Measurements from ENCODE around the gene DAAM2.

DAAM2 gene

DNA sequence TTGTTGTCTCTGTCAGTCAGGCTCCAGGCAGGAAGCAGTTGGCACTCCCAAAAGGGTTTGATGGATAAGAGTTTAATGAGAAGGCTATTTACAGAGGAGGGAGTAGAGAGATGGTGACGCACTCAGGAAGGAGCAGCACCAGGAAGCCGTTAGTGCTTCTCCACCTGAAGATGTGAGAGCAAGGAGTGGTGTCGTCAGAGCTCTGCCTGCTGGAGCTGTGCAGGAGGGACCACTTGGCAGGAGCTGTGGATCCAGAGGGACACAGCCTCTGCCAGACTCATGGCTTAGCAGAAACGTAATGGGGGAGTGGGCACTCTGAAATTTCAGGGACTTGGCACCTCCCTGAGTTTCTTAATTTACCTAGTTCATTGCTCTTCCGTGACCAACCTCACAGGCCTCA, 16.8 kb downstream of the DAAM2 start:
- H3K9me3 ChIP-seq (ENCODE audit: insufficient read depth, low read length) = no peaks in the 10 kb centered on the region
- no peaks in the 10 kb centered on the region for H3K27me3 ChIP-seq (ENCODE audit: insufficient read depth, insufficient read length)
- peaks cover 4% of the 10 kb centered on the region for H3K4me1 ChIP-seq (ENCODE audit: insufficient read depth, insufficient read length)
- DNase-seq (ENCODE audit: low read depth, low spot score) = no peak
- no peak overlapping the region for H3K9ac ChIP-seq (ENCODE audit: insufficient read length, low read depth)
- TF ChIP-seq SUZ12 (IDR thresholded peaks at IDR 0.05; ENCODE audit: extremely low read depth, insufficient read depth, insufficient read length) (no peak), ZNF274 (IDR thresholded peaks at IDR 0.05; ENCODE audit: low read depth, low read length) (no peak), YY1 (IDR thresholded peaks at IDR 0.05; ENCODE audit: insufficient read depth, insufficient read length) (no peak)
- no peak overlapping the region for H3K4me3 ChIP-seq (ENCODE audit: insufficient read length, low read depth)
- H3K36me3 ChIP-seq (ENCODE audit: insufficient read depth, insufficient read length, low read length) = no peaks in the 10 kb centered on the region

DNA sequence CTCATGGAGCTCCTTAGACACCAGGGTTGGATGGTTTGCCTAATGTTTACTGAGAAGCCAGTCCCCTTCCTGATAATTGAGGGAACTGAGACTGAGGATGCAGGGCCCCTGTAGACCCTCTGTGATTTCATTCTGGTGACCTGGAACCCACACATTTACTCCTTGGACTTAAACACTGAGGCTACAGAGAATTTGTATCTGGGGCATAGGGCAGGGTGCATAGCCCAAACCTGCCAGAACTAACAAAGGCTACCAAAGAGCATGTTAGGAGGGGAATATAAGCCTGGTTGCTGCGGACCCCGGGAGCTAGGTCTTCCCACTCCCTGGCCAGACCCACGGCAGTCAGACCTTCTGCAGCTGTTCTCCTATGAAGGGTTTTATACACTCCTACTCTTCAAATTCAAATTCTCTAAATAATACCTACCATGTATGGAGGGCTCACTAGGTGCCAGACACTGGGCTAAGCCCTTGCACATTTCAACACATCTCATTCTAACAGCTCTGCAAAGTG, 19.7 kb downstream of the DAAM2 start:
- Histone ChIP-seq H3K27me3 (ENCODE audit: insufficient read depth, insufficient read length) (no peaks in the 10 kb centered on the region), H3K9ac (ENCODE audit: insufficient read length, low read depth) (no peak overlapping the region), H3K36me3 (ENCODE audit: insufficient read depth, insufficient read length, low read length) (peaks cover 3% of the 10 kb centered on the region), H3K9me3 (ENCODE audit: insufficient read depth, low read length) (no peaks in the 10 kb centered on the region), H3K4me3 (ENCODE audit: insufficient read length, low read depth) (no peak overlapping the region), H3K4me1 (ENCODE audit: insufficient read depth, insufficient read length) (peaks cover 2% of the 10 kb centered on the region)
- TF ChIP-seq ZNF274 (IDR thresholded peaks at IDR 0.05; ENCODE audit: low read depth, low read length) = no peak
- TF ChIP-seq YY1 (IDR thresholded peaks at IDR 0.05; ENCODE audit: insufficient read depth, insufficient read length) = no peak
- TF ChIP-seq SUZ12 (IDR thresholded peaks at IDR 0.05; ENCODE audit: extremely low read depth, insufficient read depth, insufficient read length) = no peak
- no peak for DNase-seq (ENCODE audit: low read depth, low spot score)

DNA sequence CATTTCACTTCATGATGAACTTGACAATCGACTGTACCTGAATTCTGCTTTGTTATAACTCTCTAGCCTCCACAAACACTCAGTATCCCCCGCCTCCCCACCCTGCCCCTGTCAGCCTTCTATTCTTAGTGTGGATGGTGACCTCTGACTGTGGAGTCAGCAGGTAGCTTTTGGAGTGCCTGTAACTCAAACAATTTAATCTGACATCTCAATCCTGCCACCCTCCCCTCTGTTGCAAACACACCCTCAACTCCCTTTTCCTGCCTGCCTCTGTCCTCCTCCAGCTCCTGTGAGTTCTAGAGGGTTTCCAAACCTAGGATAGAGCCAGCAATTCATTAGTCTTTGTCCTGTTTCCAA, 20.3 kb downstream of the DAAM2 start:
- Histone ChIP-seq H3K4me3 (ENCODE audit: insufficient read length, low read depth) (no peak overlapping the region), H3K9ac (ENCODE audit: insufficient read length, low read depth) (no peak overlapping the region), H3K4me1 (ENCODE audit: insufficient read depth, insufficient read length) (peaks cover 2% of the 10 kb centered on the region), H3K36me3 (ENCODE audit: insufficient read depth, insufficient read length, low read length) (peaks cover 3% of the 10 kb centered on the region), H3K9me3 (ENCODE audit: insufficient read depth, low read length) (no peaks in the 10 kb centered on the region), H3K27me3 (ENCODE audit: insufficient read depth, insufficient read length) (no peaks in the 10 kb centered on the region)
- no peak for TF ChIP-seq ZNF274 (IDR thresholded peaks at IDR 0.05; ENCODE audit: low read depth, low read length)
- TF ChIP-seq SUZ12 (IDR thresholded peaks at IDR 0.05; ENCODE audit: extremely low read depth, insufficient read depth, insufficient read length) = no peak
- no peak for TF ChIP-seq YY1 (IDR thresholded peaks at IDR 0.05; ENCODE audit: insufficient read depth, insufficient read length)
- no peak for DNase-seq (ENCODE audit: low read depth, low spot score)

DNA sequence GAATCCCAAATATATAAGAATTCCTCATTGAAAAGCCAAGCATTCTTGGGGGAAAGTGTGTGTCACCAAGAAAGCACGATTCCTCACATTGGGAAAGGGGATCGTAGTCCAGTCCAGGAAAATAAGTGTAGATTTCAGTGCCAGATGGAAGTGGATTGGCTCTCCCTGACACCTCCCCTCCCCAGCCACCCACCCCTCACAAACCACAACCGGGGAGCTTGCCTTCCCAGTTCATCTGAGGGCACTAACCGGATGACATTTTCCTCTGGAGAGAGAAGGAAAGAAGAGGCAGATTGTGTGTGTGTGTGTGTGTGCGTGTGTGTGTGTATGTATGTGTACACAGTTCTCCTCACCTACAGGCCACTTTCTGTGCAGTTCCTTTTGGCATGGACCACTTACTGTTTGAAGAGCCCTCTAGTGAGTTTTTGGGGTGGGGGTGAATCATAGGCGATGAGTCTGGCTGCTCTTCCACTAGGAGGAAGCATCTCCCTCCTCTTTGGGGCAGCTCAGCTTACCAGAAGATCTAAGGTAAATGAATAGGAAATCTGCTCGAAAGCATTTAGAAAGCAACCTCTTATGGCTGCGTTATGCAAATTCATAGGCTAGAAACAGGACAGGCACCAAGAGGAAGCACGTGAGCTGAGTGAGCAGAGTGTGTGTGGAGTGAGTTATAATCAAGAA, 20.8 kb downstream of the DAAM2 start:
- no peaks in the 10 kb centered on the region for H3K9me3 ChIP-seq (ENCODE audit: insufficient read depth, low read length)
- DNase-seq (ENCODE audit: low read depth, low spot score) = no peak
- H3K9ac ChIP-seq (ENCODE audit: insufficient read length, low read depth) = no peak overlapping the region
- TF ChIP-seq SUZ12 (IDR thresholded peaks at IDR 0.05; ENCODE audit: extremely low read depth, insufficient read depth, insufficient read length) (no peak), ZNF274 (IDR thresholded peaks at IDR 0.05; ENCODE audit: low read depth, low read length) (no peak), YY1 (IDR thresholded peaks at IDR 0.05; ENCODE audit: insufficient read depth, insufficient read length) (no peak)
- H3K36me3 ChIP-seq (ENCODE audit: insufficient read depth, insufficient read length, low read length) = peaks cover 3% of the 10 kb centered on the region
- peaks cover 2% of the 10 kb centered on the region for H3K4me1 ChIP-seq (ENCODE audit: insufficient read depth, insufficient read length)
- H3K27me3 ChIP-seq (ENCODE audit: insufficient read depth, insufficient read length) = no peaks in the 10 kb centered on the region
- H3K4me3 ChIP-seq (ENCODE audit: insufficient read length, low read depth) = no peak overlapping the region

DNA sequence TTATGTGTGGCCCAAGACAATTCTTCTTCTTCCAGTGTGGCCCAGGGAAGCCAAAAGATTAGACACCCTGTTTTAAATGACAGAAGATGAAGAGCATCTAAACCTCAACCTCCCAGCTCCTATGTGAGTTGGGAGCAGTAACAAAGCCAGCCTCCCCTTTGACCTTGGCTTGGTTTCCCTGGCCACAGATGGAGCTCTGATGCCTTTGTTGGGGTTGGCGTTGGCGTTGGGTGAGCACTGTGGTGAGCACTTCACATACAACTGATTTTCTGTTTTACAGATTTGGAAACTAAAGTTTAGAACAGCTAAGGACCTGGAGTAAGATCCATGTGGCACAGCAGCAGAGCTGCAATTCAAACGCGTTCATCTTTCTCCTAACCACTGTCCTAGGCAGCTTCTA, 22.1 kb downstream of the DAAM2 start:
- H3K4me1 ChIP-seq (ENCODE audit: insufficient read depth, insufficient read length) = peaks cover 2% of the 10 kb centered on the region

DNA sequence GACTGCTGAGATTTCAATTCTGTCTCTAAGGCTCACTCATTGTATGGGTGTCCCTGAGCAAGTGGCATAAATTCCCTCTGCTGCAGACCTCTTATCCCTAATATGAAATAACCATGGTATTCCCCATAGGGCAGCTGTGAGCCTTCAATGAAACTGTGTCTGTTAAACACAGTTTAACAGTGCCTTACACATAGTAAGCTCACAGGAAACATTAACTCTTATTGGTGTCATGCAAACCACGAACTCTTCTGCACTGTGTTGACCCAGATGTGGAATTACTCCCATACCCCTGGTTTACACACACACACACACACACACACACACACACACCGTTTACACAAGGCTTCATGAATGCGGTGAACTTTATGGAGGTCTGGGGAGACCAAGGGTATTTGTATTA, 23.2 kb downstream of the DAAM2 start:
- H3K9ac ChIP-seq (ENCODE audit: insufficient read length, low read depth) = no peak overlapping the region
- no peak overlapping the region for H3K4me3 ChIP-seq (ENCODE audit: insufficient read length, low read depth)
- TF ChIP-seq YY1 (IDR thresholded peaks at IDR 0.05; ENCODE audit: insufficient read depth, insufficient read length) = no peak
- TF ChIP-seq SUZ12 (IDR thresholded peaks at IDR 0.05; ENCODE audit: extremely low read depth, insufficient read depth, insufficient read length) = no peak
- TF ChIP-seq ZNF274 (IDR thresholded peaks at IDR 0.05; ENCODE audit: low read depth, low read length) = no peak
- no peaks in the 10 kb centered on the region for H3K27me3 ChIP-seq (ENCODE audit: insufficient read depth, insufficient read length)
- peaks cover 3% of the 10 kb centered on the region for H3K36me3 ChIP-seq (ENCODE audit: insufficient read depth, insufficient read length, low read length)
- no peaks in the 10 kb centered on the region for H3K9me3 ChIP-seq (ENCODE audit: insufficient read depth, low read length)
- no peak for DNase-seq (ENCODE audit: low read depth, low spot score)
- peaks cover 2% of the 10 kb centered on the region for H3K4me1 ChIP-seq (ENCODE audit: insufficient read depth, insufficient read length)

More for the DNA sequence above, 22.1 kb downstream of the DAAM2 start:
- Histone ChIP-seq H3K9ac (ENCODE audit: insufficient read length, low read depth) (no peak overlapping the region), H3K4me3 (ENCODE audit: insufficient read length, low read depth) (no peak overlapping the region), H3K36me3 (ENCODE audit: insufficient read depth, insufficient read length, low read length) (peaks cover 3% of the 10 kb centered on the region), H3K27me3 (ENCODE audit: insufficient read depth, insufficient read length) (no peaks in the 10 kb centered on the region), H3K9me3 (ENCODE audit: insufficient read depth, low read length) (no peaks in the 10 kb centered on the region)
- TF ChIP-seq SUZ12 (IDR thresholded peaks at IDR 0.05; ENCODE audit: extremely low read depth, insufficient read depth, insufficient read length) (no peak), YY1 (IDR thresholded peaks at IDR 0.05; ENCODE audit: insufficient read depth, insufficient read length) (no peak), ZNF274 (IDR thresholded peaks at IDR 0.05; ENCODE audit: low read depth, low read length) (no peak)
- DNase-seq (ENCODE audit: low read depth, low spot score) = no peak

DNA sequence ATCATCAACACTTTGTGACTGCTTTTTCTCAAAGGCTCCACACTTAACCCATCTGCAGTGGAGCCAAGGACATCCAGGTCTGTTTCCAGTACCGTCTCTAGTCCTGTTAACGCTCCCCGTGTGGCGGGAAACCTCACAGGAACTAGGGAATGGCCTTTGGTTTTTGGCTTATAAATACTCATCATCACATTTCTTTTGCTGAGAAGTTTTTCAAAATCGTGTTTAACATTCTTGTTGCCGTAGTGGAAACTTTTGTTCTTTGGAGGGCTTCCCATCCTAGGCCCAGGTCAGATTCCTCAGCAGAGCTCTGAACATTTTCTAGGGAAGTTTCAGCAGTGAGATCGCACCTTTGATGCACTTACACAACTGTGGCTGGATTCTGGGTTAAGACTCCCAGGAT, 24.6 kb downstream of the DAAM2 start:
- peaks cover 7% of the 10 kb centered on the region for H3K4me1 ChIP-seq (ENCODE audit: insufficient read depth, insufficient read length)
- no peaks in the 10 kb centered on the region for H3K27me3 ChIP-seq (ENCODE audit: insufficient read depth, insufficient read length)
- no peak overlapping the region for H3K4me3 ChIP-seq (ENCODE audit: insufficient read length, low read depth)
- peaks cover 3% of the 10 kb centered on the region for H3K36me3 ChIP-seq (ENCODE audit: insufficient read depth, insufficient read length, low read length)
- no peak for DNase-seq (ENCODE audit: low read depth, low spot score)
- H3K9me3 ChIP-seq (ENCODE audit: insufficient read depth, low read length) = no peaks in the 10 kb centered on the region
- TF ChIP-seq YY1 (IDR thresholded peaks at IDR 0.05; ENCODE audit: insufficient read depth, insufficient read length) (no peak), ZNF274 (IDR thresholded peaks at IDR 0.05; ENCODE audit: low read depth, low read length) (no peak), SUZ12 (IDR thresholded peaks at IDR 0.05; ENCODE audit: extremely low read depth, insufficient read depth, insufficient read length) (no peak)
- H3K9ac ChIP-seq (ENCODE audit: insufficient read length, low read depth) = no peak overlapping the region

Measured in NT2/D1 (cell line).